Ureter (tissue), 1 donor: Measurements from ENCODE around the gene DSG1. TPM values are rescaled to one million over a fixed set of nuclear protein-coding genes. Genes with fewer than 3 reads are reported as not detected.

Source experiments
- total RNA-seq: library from RNA; stranded (reverse); gene quantifications from one replicate; pipeline ENCODE4 v1.2.4, GENCODE V29; 2023
- donor health status: DM: yes; HTN: yes; CAD: no.

Gene DSG1
- total RNA-seq, 1 donor from 2014 or later, result 0.13 TPM

Other genes with a start within 250 kb of the DSG1 start
- gene DSC2, start 215.7 kb upstream of the DSG1 start, total RNA-seq, result 5.1 TPM
- not detected for gene DSC1, start 155.3 kb upstream of the DSG1 start, total RNA-seq
- not detected for gene DSG4, start 58.6 kb downstream of the DSG1 start, total RNA-seq
- gene DSG3, start 129.6 kb downstream of the DSG1 start, total RNA-seq, result 0.05 TPM
- gene DSG2, start 180.0 kb downstream of the DSG1 start, total RNA-seq, result 93.1 TPM